Measurements from ENCODE around the gene PHF20. TPM values are rescaled to one million over a fixed set of nuclear protein-coding genes. Genes with fewer than 3 reads are reported as not detected.

PHF20 gene
- total RNA-seq, 1 donor from 2014 or later = 42.2 TPM

- no peak overlapping the region for H3K4me3 Mint-ChIP-seq (ENCODE audit: low read depth)
- no peak overlapping the region for H3K27ac Mint-ChIP-seq
- no peak for DNase-seq (ENCODE audit: low spot score, unreplicated experiment)
- no peak for TF ChIP-seq CTCF (IDR thresholded peaks at IDR 0.05; ENCODE audit: unreplicated experiment)
- H3K27me3 Mint-ChIP-seq = no peaks in the 10 kb centered on the region
- H3K36me3 Mint-ChIP-seq (ENCODE audit: insufficient read depth) = peaks cover 13% of the 10 kb centered on the region
- no peaks in the 10 kb centered on the region for H3K9me3 Mint-ChIP-seq (ENCODE audit: low read depth)
- H3K4me1 Mint-ChIP-seq (ENCODE audit: low read depth) = peaks cover 6% of the 10 kb centered on the region
Observed at GRCh38 chr20:35870541-35871258, 98.9 kb downstream of the PHF20 start.

- Mint-ChIP-seq H3K27me3 (no peaks in the 10 kb centered on the region), H3K4me3 (ENCODE audit: low read depth) (no peak overlapping the region), H3K36me3 (ENCODE audit: insufficient read depth) (peaks cover 13% of the 10 kb centered on the region), H3K27ac (no peak overlapping the region), H3K4me1 (ENCODE audit: low read depth) (peaks cover 6% of the 10 kb centered on the region), H3K9me3 (ENCODE audit: low read depth) (no peaks in the 10 kb centered on the region)
- DNase-seq (ENCODE audit: low spot score, unreplicated experiment) = no peak
- TF ChIP-seq CTCF (IDR thresholded peaks at IDR 0.05; ENCODE audit: unreplicated experiment) = no peak
Observed at GRCh38 chr20:35871259-35871771, 99.5 kb downstream of the PHF20 start.

- DNase-seq (ENCODE audit: low spot score, unreplicated experiment) = no peak
- no peak overlapping the region for H3K4me3 Mint-ChIP-seq (ENCODE audit: low read depth)
- H3K27me3 Mint-ChIP-seq = no peaks in the 10 kb centered on the region
- no peak for TF ChIP-seq CTCF (IDR thresholded peaks at IDR 0.05; ENCODE audit: unreplicated experiment)
- H3K27ac Mint-ChIP-seq = peak overlapping the region; percentile 38
- H3K9me3 Mint-ChIP-seq (ENCODE audit: low read depth) = no peaks in the 10 kb centered on the region
- peaks cover 6% of the 10 kb centered on the region for H3K4me1 Mint-ChIP-seq (ENCODE audit: low read depth)
- H3K36me3 Mint-ChIP-seq (ENCODE audit: insufficient read depth) = peaks cover 5% of the 10 kb centered on the region
Observed at GRCh38 chr20:35876033-35876320, 104.2 kb downstream of the PHF20 start.

GRCh38 chr20:35877611-35878010 lies 105.8 kb downstream of the PHF20 start:
- Mint-ChIP-seq H3K4me3 (ENCODE audit: low read depth) (no peak overlapping the region), H3K27ac (no peak overlapping the region), H3K36me3 (ENCODE audit: insufficient read depth) (peaks cover 1% of the 10 kb centered on the region)

GRCh38 chr20:35878113-35878625 lies 106.4 kb downstream of the PHF20 start:
- H3K9me3 Mint-ChIP-seq (ENCODE audit: low read depth) = no peaks in the 10 kb centered on the region
- no peak for TF ChIP-seq CTCF (IDR thresholded peaks at IDR 0.05; ENCODE audit: unreplicated experiment)
- H3K27me3 Mint-ChIP-seq = no peaks in the 10 kb centered on the region
- no peak overlapping the region for H3K4me3 Mint-ChIP-seq (ENCODE audit: low read depth)
- no peak for DNase-seq (ENCODE audit: low spot score, unreplicated experiment)
- H3K36me3 Mint-ChIP-seq (ENCODE audit: insufficient read depth) = no peaks in the 10 kb centered on the region
- no peak overlapping the region for H3K27ac Mint-ChIP-seq
- peaks cover 3% of the 10 kb centered on the region for H3K4me1 Mint-ChIP-seq (ENCODE audit: low read depth)

More at GRCh38 chr20:35877611-35878010, 105.8 kb downstream of the PHF20 start:
- TF ChIP-seq CTCF (IDR thresholded peaks at IDR 0.05; ENCODE audit: unreplicated experiment) = no peak
- Mint-ChIP-seq H3K4me1 (ENCODE audit: low read depth) (peaks cover 6% of the 10 kb centered on the region), H3K27me3 (no peaks in the 10 kb centered on the region), H3K9me3 (ENCODE audit: low read depth) (no peaks in the 10 kb centered on the region)
- no peak for DNase-seq (ENCODE audit: low spot score, unreplicated experiment)
